Measurements from ENCODE around the gene PPP1R12A. TPM values are rescaled to one million over a fixed set of nuclear protein-coding genes. Genes with fewer than 3 reads are reported as not detected.

Gene PPP1R12A
- total RNA-seq, 4 donors from 2014 or later, result 79.2 to 276 (median 92.6) TPM

DNA sequence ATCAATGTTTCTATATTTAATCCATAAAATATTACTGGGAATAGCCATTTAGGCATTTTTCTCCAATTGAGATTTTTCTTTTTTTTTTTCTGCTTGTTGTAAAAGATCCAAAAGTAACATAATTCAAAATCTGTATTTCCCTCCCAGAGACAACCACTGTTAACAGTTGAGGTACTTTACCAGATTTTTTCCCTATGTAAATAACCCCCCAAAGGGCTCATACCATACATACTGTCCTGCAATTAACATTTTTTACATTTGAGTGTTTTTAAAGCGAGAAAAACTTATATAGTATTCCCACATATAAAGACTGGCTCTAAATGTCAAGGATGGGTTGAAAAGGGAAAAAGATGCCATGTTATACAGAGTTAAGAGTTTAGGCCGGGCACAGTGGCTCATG is 18.1 kb downstream of the PPP1R12A start:
- TF ChIP-seq, protein P1, sequence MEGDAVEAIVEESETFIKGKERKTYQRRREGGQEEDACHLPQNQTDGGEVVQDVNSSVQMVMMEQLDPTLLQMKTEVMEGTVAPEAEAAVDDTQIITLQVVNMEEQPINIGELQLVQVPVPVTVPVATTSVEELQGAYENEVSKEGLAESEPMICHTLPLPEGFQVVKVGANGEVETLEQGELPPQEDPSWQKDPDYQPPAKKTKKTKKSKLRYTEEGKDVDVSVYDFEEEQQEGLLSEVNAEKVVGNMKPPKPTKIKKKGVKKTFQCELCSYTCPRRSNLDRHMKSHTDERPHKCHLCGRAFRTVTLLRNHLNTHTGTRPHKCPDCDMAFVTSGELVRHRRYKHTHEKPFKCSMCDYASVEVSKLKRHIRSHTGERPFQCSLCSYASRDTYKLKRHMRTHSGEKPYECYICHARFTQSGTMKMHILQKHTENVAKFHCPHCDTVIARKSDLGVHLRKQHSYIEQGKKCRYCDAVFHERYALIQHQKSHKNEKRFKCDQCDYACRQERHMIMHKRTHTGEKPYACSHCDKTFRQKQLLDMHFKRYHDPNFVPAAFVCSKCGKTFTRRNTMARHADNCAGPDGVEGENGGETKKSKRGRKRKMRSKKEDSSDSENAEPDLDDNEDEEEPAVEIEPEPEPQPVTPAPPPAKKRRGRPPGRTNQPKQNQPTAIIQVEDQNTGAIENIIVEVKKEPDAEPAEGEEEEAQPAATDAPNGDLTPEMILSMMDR (IDR thresholded peaks at IDR 0.05), result no peak
- TF ChIP-seq POLR2A (IDR thresholded peaks at IDR 0.05), result no peak
- no peak overlapping the region for H3K4me3 ChIP-seq
- no peaks in the 10 kb centered on the region for H3K9me3 ChIP-seq
- H3K4me1 ChIP-seq, result peaks cover 0 to 25% (median 3%) of the 10 kb centered on the region in 4 donors
- H3K36me3 ChIP-seq, result no peaks in the 10 kb centered on the region
- no peak overlapping the region for H3K27ac ChIP-seq
- DNase-seq, result no peak
- H3K27me3 ChIP-seq, result no peaks in the 10 kb centered on the region

- no peak for DNase-seq
- no peak for TF ChIP-seq POLR2A (IDR thresholded peaks at IDR 0.05)
- TF ChIP-seq, protein P1 (IDR thresholded peaks at IDR 0.05), result no peak
- Histone ChIP-seq H3K27ac (no peak overlapping the region), H3K36me3 (no peaks in the 10 kb centered on the region), H3K27me3 (no peaks in the 10 kb centered on the region), H3K4me3 (no peak overlapping the region), H3K4me1 (peaks cover 0 to 7% (median 0%) of the 10 kb centered on the region in 4 donors), H3K9me3 (no peaks in the 10 kb centered on the region)
These were observed 22.8 kb downstream of the PPP1R12A start for GRCh38 chr12:79911889-79912656.

- Histone ChIP-seq H3K27me3 (no peaks in the 10 kb centered on the region), H3K4me1 (peaks cover 0 to 8% (median 0%) of the 10 kb centered on the region in 4 donors), H3K4me3 (no peak overlapping the region), H3K36me3 (no peaks in the 10 kb centered on the region), H3K27ac (no peak overlapping the region), H3K9me3 (no peaks in the 10 kb centered on the region)
- DNase-seq, result no peak
- TF ChIP-seq, protein P1 (IDR thresholded peaks at IDR 0.05), result no peak
- no peak for TF ChIP-seq POLR2A (IDR thresholded peaks at IDR 0.05)
These were observed 26.5 kb downstream of the PPP1R12A start for GRCh38 chr12:79908366-79908765.

DNA sequence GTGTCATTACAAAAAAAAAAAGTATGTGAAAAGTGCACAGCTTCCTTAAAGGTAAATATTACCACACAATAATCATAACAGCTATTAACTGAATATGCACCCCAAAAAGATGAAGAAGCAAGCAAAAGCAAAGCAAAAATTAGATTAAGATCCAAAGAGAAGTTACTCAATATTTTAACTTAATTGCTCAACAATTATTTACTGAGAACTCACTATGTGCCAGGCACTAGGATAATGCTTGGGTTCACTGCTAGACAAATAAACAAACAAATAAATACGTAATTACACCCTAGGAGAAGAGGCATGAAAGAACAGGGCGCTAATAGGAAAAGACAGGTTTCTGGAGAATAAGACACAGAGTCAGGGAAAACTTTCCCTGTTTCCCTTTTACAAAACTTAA is 33.4 kb downstream of the PPP1R12A start:
- Histone ChIP-seq H3K36me3 (no peaks in the 10 kb centered on the region), H3K27ac (no peak overlapping the region)

DNA sequence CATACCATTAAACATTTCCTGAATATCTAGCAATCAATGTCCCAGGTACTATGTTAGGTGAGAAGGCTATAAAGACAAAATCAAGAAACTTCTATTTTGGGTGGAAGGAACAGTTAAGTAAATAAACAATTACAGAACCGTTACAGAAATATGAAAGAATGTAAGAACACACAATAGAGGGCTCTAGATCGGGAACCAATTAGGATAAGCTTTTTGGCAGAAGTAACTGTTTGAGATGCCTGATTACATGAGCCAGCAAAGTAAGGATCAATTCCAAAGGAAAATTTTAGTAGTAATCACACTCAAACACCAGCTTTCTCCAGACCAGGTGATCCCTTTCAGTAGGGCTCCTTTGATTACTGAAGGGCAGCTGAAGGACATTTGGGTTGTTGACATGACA is 33.9 kb downstream of the PPP1R12A start:
- H3K27ac ChIP-seq, result no peak overlapping the region
- no peaks in the 10 kb centered on the region for H3K27me3 ChIP-seq
- no peak for DNase-seq
- H3K4me1 ChIP-seq, result no peaks in the 10 kb centered on the region
- no peaks in the 10 kb centered on the region for H3K9me3 ChIP-seq
- no peak overlapping the region for H3K4me3 ChIP-seq
- no peak for TF ChIP-seq POLR2A (IDR thresholded peaks at IDR 0.05)
- TF ChIP-seq, protein P1 (IDR thresholded peaks at IDR 0.05), result no peak
- no peaks in the 10 kb centered on the region for H3K36me3 ChIP-seq

More for the DNA sequence above, 33.4 kb downstream of the PPP1R12A start:
- H3K27me3 ChIP-seq, result no peaks in the 10 kb centered on the region
- H3K9me3 ChIP-seq, result no peaks in the 10 kb centered on the region
- no peak for TF ChIP-seq POLR2A (IDR thresholded peaks at IDR 0.05)
- TF ChIP-seq, protein P1 (IDR thresholded peaks at IDR 0.05), result no peak
- no peak overlapping the region for H3K4me3 ChIP-seq
- no peak for DNase-seq
- no peaks in the 10 kb centered on the region for H3K4me1 ChIP-seq

All from Peyer's patch (tissue), 4 donors.